HG03280 (cell line): Measurements from ENCODE around the gene CDK8.

Experiments used
- ATAC-seq: cut with Tn5 transposase; IDR thresholded peaks from one replicate; pipeline ENCODE4 v1.9.1; 2021; ENCODE audit warnings: mild to moderate bottlenecking, moderate library complexity; ENCODE audit not compliant: unreplicated experiment

CDK8 gene

DNA sequence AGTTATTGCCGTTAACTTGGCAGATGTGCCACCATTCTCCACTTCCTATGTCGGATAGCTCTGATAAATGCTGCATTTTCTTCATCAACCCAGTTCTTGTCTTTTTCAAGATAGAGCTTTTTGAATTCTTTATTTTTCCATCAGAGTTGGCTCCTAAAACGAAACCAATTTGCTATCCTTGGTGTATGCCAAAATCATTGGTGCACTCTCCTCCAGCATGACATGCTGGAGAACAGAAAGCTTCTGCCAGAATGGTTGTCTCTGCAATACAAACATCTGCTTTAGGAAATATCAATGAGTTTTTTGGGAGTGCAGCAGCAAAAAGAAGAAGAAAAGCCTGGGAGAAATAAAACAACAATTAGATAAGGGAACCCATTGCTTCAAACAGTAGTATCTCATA lies 124.2 kb downstream of the CDK8 start:
- no peak for ATAC-seq

- ATAC-seq, result no peak
These were observed 125.9 kb downstream of the CDK8 start for GRCh38 chr13:26379831-26380230.

DNA sequence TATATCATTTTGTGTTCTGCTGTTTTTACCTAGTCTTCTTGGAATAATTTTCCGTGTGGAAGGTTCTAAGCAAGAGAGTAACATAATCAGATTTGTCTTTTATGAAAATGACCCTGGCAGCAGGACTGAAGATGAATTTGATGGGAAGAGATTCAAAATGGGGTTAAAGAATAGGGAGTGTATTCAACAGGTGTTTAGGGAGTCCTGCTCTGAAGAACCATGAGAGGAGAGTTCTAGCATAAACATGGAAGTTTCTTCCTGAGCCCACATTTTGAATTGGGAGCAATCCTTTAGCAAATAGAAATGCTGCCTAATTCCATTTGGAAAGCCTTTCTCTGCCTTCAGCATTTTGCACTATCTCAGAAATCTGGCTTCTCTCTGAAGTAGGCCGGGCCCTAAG lies 127.0 kb downstream of the CDK8 start:
- ATAC-seq, result no peak

DNA sequence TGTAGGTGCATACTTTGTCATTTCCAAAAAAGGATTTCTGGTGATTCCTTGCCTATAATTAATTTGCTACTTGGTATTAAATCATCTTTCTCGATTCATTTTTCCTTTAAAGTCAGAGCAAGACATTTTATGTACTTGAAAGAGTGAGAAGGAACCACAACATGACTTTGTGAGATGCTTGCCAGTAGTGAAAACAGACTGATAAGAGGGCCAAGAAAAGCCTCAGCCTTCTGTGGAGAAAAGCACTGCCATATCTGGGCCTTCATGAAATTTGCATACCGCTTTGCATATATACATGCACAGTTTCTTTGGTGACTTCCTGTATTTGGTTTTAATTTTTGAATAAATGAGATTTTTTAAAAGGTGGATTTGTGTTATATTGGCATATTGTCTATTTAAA lies 128.4 kb downstream of the CDK8 start:
- no peak for ATAC-seq

- no peak for ATAC-seq
These were observed 128.9 kb downstream of the CDK8 start for GRCh38 chr13:26382835-26383234.

DNA sequence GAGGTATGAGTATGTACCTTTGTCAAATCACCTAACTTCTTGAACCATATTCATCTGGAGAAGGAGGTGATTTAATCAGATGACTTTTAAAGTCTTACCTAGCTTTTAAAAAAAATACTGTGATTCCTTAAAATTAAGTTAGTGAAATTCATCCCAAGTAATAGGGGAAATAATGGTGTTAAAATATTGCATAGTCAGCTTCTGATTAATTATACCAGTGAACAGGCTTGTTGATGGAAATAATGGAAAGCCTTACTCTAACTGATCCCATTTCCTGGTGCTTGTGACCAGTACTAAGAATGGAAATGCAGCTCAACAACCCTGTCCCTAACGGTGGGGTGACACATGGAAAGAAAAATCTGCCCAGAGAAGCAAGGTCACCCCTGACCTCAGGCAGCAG lies 130.7 kb downstream of the CDK8 start:
- ATAC-seq, result no peak

GRCh38 chr13:26386026-26386425 lies 132.1 kb downstream of the CDK8 start:
- ATAC-seq, result no peak

- ATAC-seq, result no peak
These were observed 136.3 kb downstream of the CDK8 start for GRCh38 chr13:26390203-26390602.

GRCh38 chr13:26400545-26400944 lies 146.6 kb downstream of the CDK8 start:
- no peak for ATAC-seq

GRCh38 chr13:26401069-26401468 lies 147.1 kb downstream of the CDK8 start:
- no peak for ATAC-seq

GRCh38 chr13:26401578-26402021 lies 147.7 kb downstream of the CDK8 start:
- ATAC-seq, result no peak

DNA sequence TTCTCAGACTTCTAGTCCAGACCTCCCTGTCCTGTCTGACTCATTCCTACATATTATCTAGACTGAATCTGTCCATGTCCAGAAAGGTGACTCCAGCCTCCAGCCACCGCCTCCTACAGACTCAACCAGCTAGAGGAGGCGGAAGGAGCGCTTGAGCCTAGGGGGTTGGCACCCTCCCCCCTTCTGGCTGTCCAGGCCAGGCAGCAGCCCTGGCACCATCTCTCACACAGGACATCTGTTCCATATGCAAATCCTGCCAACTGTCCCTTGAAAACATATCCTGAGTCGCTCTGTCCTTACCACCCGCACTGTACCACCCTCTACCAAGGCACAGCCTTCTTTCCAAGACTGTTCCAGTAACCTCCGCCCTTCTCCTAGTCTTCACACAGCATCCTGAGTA lies 152.9 kb downstream of the CDK8 start:
- no peak for ATAC-seq

GRCh38 chr13:26411206-26411605 lies 157.3 kb downstream of the CDK8 start:
- no peak for ATAC-seq

- ATAC-seq, result no peak
These were observed 158.3 kb downstream of the CDK8 start for GRCh38 chr13:26412263-26412662.

DNA sequence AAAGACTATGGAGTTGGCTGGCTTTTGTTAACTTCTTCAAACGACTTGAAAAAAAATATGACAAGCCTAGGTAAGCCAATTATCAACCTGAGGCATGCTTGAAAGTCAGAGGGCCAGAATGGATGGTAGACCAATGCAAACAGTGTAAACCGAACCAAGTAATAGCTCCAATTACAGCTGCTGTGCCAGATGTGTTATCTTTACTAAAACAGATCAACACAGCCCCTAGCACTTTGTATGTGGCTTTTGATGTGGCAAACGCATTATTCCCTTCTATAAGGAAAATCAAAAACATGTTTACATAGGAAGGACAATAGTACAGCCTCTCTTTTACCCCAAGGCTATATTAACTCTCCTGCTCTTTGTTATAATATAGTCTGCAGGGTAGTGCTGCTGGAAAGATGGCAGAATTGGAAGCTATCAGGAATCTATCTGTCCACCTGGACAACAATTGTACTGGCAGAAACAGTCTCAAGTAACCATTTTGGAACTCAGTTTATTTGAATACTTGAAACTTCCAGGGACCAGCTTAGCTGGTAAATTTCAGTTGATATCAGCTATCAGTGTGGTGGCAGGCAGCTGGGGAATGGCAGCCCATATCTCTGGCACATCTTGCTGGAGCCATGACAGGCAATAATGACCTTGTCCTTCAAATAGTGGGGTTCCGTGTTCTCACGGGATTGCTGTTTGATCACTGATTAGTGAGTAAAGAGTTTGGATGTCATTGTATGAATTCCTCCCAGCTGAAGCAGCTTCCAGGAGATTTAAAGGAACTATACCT lies 159.2 kb downstream of the CDK8 start:
- no peak for ATAC-seq

GRCh38 chr13:26420282-26420960 lies 166.5 kb downstream of the CDK8 start:
- ATAC-seq, result no peak

- no peak for ATAC-seq
These were observed 168.1 kb downstream of the CDK8 start for GRCh38 chr13:26422036-26422435.

DNA sequence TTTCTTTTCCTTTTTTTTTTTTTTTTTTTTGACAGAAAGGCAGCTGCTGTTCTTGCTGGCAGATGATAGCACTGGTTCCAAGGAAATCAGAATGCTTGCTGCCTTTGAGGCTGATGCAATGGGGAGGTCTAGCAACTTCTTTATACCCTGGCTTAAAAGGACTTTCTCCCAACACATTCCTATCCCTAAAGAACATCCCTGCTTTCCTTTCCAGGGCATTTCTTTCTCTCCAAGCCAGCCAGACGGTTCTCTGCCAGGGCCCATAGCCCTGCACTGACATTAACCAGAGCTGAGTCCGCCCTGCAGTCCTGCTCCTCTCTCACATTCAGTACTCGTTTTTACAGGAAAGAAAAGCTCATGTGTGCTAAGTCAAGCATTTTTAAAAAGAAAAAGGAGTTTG lies 169.7 kb downstream of the CDK8 start:
- ATAC-seq, result no peak

GRCh38 chr13:26424181-26424580 lies 170.3 kb downstream of the CDK8 start:
- no peak for ATAC-seq

DNA sequence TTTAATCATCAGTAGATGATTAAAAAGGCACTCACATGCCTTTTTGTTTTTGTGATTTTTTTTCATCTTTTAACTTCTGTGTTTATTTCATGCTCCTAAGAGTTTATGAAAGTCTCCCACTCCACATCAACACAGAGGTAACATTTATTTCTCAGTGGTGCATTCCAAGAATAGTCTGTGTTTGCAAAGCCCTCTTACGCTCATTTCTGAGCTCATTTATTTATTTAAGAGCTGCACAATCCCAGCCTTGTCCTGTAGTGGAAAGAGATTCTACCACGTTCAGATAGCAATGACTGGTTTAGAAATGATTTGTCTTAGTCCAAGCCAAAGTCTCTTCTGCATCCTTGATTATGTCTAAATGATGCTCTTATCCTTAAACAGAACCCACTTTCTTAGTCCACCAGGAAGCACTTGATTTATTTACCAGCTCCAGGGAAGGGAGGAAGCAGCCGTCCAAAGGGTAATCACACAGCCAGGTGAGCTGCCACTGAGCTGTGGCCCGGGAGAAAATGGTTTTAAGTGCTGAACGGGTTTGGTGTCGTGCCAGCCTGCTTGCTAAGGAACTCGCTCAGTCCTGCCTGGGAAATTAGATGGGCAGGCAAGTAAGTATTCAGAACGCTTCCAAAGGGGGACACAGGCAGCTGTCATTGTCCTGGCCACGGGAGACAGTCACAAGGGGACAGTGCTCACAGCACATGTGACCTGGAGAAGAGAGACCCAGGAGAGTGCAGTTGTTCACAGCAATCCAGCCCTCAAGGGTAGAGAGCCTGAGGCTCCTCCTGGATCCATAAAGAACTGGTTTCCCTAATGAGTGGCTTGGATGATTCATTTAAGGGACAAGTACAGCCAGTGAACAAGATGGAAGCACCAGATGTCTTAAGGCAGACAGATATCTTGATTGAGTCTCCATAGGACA lies 171.8 kb downstream of the CDK8 start:
- no peak for ATAC-seq

DNA sequence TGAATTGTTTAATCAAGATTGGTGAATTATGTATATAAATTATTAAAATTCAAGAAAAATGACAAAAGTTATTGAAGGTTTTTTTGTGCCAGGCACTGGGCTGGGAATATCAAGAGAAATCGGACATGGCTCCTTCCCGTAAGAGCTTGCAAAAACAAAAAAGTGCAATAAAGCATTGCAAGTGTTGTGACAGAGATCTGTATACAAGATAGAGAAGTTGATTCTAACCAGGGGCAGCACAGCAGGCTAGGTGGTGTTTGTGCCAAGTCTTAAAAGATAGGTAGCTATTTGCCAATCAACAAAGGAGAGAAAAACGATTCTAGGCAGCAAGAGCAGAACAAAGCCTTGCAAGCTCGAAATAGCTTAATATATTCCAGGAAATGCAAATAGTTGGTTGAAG lies 179.8 kb downstream of the CDK8 start:
- no peak for ATAC-seq
